ENCODE measurements around the gene PCNA.

PCNA gene

DNA sequence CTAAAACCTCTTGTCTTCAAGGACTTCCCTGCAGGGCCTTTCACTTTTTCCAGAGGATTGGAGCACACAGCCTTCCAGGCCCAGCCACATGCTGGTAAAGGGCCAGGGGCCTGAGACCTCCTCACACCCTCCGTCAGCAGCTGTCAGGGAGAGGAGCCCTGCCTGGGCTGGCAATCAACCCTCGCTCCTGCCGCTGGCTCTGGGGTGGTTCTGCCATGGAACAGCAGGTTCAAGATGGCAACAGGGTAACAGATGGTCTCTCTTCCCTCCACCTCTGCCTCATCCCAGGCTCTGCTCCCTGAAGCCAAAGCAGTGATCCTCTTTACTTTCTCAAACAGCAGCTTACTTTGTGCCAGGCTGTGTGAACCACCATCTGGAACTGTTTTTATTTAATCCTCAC is 23.8 kb downstream of the PCNA start:
- DNase-seq (ENCODE audit: extremely low read depth, low read depth) = no peak
- TF ChIP-seq, protein P1, sequence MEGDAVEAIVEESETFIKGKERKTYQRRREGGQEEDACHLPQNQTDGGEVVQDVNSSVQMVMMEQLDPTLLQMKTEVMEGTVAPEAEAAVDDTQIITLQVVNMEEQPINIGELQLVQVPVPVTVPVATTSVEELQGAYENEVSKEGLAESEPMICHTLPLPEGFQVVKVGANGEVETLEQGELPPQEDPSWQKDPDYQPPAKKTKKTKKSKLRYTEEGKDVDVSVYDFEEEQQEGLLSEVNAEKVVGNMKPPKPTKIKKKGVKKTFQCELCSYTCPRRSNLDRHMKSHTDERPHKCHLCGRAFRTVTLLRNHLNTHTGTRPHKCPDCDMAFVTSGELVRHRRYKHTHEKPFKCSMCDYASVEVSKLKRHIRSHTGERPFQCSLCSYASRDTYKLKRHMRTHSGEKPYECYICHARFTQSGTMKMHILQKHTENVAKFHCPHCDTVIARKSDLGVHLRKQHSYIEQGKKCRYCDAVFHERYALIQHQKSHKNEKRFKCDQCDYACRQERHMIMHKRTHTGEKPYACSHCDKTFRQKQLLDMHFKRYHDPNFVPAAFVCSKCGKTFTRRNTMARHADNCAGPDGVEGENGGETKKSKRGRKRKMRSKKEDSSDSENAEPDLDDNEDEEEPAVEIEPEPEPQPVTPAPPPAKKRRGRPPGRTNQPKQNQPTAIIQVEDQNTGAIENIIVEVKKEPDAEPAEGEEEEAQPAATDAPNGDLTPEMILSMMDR (IDR thresholded peaks at IDR 0.05; ENCODE audit: low read depth, low read length) = no peak

- no peak for DNase-seq (ENCODE audit: extremely low read depth, low read depth)
- TF ChIP-seq, protein P1 (IDR thresholded peaks at IDR 0.05; ENCODE audit: low read depth, low read length) = no peak
These were observed 24.3 kb downstream of the PCNA start for GRCh38 chr20:5095454-5095853.

- no peak for DNase-seq (ENCODE audit: extremely low read depth, low read depth)
- TF ChIP-seq, protein P1 (IDR thresholded peaks at IDR 0.05; ENCODE audit: low read depth, low read length) = no peak
These were observed 26.9 kb downstream of the PCNA start for GRCh38 chr20:5092765-5093339.

DNA sequence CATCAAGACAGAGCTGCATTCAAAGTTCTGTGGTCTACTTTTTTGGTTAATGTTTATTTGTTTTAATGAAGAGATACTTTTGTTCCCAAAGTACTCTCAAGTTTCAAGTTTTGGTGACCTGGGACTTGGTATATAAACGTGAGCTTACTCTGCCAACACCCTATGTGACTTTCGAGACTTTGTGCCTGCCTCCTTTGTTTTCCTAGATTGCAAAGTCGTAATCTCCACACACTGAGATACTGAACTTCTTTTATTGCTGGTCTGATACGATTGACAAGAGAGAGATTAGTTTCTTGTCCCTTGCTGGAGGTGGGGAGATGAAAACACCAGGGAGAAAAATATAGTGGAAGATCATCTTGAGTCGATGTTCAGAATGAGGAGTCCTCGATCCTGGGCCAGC is 27.9 kb downstream of the PCNA start:
- TF ChIP-seq, protein P1 (IDR thresholded peaks at IDR 0.05; ENCODE audit: low read depth, low read length) = no peak
- DNase-seq (ENCODE audit: extremely low read depth, low read depth) = no peak

DNA sequence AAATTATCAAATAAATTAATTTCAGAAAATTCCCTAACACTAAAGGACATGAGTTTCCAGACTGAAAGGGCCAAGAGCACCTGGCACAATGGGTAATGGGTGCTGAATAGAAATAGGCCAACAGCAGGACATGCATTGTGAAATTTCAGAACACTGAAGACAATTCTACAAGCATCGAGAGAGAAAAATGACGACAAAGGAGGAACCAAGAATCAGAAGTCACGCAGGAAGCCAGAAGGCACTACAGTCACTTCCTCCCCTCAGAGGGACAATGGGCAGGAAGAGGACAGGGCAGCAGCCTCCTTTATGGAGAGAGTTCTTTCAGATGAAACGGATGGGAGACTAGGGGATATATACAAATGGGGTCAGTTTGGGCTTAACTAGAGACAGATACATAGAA is 29.6 kb downstream of the PCNA start:
- DNase-seq (ENCODE audit: extremely low read depth, low read depth) = no peak
- TF ChIP-seq, protein P1 (IDR thresholded peaks at IDR 0.05; ENCODE audit: low read depth, low read length) = no peak

DNA sequence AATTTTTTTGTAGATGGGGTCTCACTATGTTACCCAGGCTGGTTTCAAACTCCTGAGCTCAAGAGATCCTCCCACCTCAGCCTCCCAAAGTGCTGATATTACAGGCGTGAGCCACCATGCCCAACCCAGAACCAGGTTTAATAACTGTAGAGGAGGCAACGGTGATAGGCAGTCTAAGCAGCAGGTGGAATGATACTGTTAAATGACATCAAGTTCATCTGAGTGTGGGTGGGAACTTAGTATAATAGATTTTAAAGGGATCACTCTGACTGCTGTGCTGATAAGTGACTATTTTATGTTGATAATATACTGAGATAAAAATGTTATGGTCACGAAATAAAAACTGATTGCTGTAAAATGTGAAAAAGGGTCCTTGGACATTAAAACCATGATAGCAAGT is 31.1 kb downstream of the PCNA start:
- DNase-seq (ENCODE audit: extremely low read depth, low read depth) = no peak
- TF ChIP-seq, protein P1 (IDR thresholded peaks at IDR 0.05; ENCODE audit: low read depth, low read length) = no peak

- no peak for DNase-seq (ENCODE audit: extremely low read depth, low read depth)
- TF ChIP-seq, protein P1 (IDR thresholded peaks at IDR 0.05; ENCODE audit: low read depth, low read length) = no peak
These were observed 34.4 kb downstream of the PCNA start for GRCh38 chr20:5085380-5085779.
